Raji (cell line): ENCODE data around the gene ZNF813.

ENCODE experiments used
- POLR2A ChIP-seq: IDR thresholded peaks from 2 replicates; pipeline ENCODE4 v1.6.1; 2011; ENCODE audit warnings: low read depth, low read length, control low read depth; ENCODE audit not compliant: insufficient read depth

Gene ZNF813

DNA sequence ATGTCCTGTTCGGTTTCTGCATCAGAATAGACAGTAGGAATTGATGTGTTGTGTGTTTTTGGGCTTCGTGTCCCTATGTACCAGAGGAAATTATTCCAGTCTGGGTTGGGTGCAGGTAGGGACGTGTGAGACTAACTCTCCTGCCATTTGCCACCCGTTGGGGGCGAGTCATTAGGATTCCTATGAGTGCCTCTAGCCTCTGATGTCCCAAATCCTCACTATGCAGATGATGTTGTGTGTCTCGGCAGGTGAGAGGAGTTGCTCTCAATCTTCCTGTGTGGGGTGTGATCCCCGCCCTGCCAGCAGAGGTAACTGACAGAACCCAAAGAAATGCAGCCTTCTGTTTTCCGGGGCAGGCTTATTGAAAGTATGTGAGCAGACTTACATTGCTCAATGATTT is 39.2 kb downstream of the ZNF813 start:
- TF ChIP-seq POLR2A = no peak

DNA sequence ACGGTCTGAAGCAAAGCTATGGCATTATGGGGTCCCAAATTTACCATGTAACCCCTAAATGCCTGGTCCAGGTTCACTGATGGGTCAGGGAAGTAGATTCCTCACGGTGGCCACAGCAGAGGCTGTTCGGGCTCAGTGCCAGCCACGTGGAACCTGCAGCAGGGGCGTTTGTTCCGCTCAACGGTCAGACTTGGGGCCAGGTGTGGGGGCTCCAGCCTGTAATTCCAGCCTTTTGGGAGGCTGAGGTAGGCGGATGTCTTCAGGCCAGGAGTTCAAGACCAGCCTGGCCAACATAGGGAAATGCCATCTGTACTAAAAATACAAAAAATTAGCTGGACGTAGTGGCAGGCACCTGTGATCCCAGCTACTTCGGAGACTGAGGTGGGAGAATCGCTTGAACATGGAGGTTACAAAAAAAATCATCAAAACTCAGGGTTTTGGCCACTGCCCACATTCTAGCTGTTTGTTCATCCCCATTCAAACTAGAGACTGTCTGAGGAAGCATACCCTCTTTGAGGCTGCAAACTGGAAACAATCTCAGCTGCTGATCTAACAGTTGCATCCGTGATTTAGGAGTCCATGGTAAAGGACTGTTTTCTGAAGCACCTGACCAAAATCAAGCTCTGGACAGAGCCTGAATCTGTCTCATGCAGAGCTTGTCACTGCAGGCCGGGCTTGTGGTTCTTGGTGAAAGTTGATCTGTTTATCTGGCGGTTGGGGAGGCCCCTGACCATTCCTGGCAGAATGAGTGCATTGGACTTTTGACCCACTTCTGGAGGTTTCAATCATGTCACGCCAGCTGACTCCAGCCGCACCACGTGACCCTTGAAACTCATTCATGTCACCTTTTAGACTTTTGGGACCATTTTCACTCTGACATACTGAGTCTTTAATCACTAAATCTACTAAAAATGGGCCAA is 40.2 kb downstream of the ZNF813 start:
- no peak for TF ChIP-seq POLR2A

DNA sequence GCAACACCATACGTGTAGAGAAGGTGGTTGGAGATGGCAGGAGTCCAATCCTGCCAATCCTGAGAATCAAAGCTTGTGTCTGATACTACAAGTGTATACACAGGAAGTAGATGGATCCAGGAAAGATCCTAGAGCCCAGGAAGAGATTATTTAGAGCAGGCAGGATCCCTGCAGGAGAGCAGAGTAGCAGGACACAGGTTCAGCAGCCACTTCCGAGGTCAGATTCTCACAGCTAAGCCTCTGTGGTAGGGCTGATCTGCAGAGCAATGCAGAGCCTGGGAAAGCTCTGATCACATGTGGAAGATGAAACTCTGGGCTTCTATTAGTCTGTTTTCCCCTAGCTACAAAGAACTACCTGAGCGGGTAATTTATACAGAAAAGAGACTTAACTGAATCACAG is 41.9 kb downstream of the ZNF813 start:
- no peak for TF ChIP-seq POLR2A

DNA sequence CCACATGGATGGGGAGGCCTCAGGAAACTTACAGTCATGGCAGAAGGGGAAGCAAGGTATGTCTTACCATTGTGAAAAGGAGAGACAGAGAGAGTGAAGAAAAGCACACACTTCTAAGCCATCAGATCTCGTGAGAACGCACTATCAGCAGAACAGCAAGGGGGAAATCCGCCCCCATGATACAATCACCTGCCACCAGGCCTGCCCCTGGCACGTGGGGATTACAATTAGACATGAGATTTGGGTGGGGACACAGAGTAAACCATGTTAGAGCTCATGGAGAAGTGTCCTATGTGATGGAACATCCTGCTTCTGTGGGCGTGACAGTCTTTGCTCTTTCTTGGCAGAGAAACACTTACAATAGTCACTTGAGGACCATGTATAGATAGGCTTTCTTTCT is 42.3 kb downstream of the ZNF813 start:
- no peak for TF ChIP-seq POLR2A

DNA sequence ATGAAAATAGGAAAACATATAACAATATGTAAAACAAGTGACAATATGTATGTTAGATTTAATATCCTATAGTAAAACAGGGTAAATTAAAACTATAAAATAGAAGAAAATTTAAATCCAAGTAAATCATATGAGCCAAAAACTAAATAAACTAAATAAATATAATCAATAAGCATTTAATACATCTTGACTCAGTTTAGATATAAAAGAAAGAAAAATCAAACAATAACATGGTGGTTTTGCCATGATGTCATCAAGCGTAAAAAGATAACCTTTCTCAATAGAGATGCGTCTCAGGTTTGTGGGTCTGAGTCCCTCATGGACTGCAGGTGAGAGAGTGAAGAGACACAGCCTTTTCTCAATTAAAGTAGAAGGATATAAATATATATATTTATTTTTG is 43.8 kb downstream of the ZNF813 start:
- no peak for TF ChIP-seq POLR2A

DNA sequence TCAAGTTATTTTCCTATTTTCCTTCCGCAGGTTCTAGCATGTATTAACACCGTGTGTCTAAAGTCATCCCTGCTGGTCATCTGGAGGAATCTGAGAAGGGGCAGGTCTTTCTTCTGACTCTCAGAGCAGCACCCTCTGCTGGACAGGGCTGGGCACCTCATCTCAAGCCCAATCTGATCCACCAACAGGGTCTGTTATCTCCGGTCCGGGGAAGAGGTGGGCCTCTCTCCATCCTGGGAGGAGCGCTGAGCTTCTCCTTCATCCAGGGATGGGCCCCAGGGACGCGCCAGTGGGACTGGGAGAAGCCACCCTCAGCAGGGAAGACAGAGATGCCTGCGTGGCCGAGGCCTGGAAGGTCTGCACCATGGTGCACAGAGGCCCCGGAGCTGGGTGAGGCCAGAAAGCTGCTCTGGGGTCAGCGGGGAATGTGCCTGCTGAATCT is 44.4 kb downstream of the ZNF813 start:
- no peak for TF ChIP-seq POLR2A

DNA sequence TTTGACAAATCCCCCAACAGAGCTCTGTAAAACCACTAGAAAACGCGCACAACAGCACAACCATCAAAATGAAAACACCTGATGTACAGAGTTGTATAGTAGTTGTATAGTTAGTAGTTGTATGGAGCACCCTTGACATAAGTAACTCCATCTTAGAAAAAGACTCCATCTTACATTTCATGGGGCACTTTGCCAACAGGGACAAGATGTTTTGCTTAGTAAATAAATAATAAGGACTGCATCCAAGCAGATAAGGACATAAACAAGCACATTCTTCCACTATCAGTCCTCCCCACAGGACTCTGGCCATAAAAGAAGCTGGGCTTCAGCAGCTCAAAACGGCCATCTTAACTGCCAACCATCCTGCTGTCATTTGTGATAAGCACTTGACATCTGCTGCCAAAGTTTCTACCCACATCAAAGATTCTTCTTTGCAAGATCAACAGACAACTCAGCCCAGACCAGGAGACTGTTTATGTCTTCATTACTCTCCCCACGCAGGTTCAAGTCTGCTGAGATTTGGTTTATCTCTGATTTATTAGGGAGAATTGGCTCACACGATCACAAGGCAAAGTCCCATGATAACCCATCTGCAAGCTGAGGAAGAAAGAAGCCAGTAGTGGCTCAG is 49.7 kb downstream of the ZNF813 start:
- no peak for TF ChIP-seq POLR2A

DNA sequence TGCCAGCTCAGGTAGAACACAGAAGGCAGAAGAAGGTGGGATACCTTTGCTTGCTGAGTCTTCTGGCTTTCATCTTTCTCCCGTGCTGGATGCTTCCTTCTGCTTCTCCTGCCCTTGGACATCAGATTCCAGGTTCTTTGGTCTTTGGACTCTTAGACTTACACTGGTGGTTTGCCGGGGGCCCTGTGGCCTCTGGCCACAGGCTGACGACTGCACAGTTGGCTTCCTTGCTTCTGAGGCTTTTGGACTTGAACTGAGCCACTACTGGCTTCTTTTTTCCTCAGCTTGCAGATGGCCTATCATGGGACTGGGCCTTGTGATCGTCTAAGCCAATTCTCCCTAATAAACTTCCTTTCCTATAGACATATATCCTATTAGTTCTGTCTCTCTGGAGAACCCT is 50.6 kb downstream of the ZNF813 start:
- TF ChIP-seq POLR2A = no peak

DNA sequence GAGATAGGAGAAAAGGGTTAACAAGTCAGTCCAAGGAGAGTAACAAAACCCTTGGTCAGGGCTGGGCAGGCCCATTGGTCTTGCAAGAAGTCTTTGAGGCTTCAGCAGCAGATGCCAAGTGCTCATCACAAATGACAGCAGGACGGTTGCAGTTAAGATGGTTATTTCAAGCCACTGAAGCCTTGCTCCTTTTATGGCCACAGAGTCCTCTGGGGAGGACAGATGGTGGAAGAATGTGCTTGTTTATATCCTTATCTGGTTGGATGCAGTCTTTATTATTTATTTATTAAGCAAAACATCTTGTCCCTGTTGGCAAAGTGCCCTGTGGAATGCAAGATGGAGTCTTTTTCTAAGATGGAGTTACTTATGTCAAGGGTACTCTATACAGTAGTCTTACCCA is 51.2 kb downstream of the ZNF813 start:
- no peak for TF ChIP-seq POLR2A

DNA sequence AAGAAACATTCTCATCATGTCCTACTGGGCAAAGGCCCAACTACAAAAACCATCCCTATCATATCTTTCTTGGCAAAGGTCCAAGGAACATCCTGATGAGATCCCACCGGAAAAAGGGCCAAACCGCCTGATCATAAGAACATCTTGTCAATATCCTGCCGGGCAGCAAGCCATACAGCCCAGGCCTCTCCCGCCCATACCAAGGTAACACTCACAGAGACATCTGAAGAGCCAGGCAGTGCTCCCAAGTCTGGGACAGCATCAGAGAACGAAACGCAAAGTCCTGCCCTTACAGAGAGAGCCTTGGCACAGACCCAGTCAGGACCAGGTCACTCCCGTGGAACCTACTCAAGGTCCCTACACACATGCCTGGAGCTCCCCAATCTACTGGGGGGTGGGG is 51.9 kb downstream of the ZNF813 start:
- no peak for TF ChIP-seq POLR2A

DNA sequence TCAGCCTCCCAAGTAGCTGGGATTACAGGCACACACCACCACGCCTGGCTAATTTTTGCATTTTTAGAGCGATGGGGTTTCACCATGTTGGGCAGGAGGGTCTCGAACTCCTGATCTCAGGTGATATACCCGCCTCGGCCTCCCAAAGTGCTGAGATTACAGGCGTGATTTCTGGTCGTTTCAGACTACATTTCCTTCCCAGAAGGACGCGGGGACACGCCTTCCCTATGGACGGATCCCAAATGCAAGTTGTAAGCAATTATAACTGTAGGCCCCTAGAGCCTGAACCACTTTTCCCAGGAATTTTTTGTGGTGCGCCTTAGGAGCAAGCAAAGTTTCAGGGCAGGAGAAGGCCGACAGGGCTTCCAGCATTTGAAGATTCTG is 52.6 kb downstream of the ZNF813 start:
- no peak for TF ChIP-seq POLR2A

DNA sequence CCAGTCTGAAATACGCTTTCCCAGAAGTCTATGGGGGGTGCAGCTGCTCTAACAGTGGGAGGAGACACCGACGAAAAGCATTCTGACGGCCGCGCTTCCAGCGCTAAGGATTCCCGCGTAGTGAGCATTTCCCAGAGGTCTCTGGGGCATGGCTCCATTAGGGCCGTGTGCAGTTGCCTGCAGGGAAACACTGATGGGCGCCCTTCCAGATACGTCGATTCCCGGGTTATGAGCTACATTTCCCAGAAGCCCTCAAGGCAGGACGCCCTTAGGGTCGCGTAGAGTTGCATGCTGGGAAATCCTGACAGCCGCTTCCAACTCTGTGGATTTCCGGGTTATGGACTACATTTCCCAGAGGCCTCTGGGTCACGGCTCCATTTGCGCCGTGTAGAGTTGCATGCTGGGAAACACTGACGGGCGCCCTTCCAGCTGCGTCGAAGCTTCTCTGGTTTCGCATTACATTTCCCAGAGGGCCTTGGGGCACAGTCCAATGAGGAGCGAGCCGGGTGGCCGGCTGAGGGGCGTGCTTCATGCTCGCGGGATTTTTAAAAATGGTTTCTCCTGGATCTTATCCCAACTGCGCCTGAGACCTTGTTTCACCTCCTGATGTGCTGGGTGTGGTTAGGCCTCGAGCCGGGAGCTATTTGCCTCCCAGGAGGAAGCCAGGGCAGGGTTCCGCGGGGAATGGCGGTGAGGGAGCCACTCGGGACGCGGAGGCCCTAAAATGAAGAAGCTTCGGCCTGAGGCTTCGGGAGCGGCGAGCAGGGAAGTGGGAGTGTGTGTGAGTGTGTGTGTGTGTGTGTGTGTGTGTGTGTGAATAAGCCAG is 53.2 kb downstream of the ZNF813 start:
- no peak for TF ChIP-seq POLR2A

DNA sequence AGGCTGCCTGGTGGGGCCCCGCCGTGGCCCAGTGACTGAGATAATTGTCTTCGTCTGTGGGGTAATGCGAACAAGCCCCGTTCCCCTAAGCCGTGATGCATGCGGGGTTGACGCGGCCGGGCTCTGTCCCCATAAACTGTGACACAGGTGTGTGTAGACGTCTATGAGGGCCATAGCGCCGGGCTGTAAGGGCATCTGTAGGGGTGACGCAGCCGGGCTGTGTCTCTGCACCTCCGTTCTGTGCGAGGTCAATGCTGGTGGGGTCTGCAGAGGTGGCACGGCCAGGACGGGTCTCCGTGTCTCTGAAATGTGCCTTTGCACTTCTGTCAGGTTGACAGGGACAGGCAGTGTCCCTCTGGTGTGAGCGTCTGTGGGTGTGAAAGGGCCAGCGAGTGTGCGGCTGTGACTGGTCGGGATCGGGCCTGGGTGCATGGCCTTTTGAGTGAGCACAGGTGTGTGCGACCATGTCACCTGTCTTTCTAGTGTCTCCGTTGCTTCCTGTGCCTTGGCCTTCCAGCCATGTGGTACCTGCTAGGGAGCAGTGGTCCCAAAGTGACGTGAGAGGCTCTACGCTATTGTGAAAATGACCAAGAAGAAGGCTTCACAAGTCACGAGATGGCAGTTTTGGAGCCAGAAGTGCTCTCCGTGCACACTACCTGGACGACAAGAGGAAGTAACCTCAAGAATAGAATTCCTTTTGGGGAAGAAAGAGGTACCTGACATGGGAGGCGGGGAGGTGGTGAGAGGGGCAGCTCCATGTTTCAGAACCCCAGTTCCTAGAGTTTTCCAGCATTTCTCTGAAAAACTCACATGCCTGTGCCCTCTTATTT is 54.1 kb downstream of the ZNF813 start:
- TF ChIP-seq POLR2A = no peak

DNA sequence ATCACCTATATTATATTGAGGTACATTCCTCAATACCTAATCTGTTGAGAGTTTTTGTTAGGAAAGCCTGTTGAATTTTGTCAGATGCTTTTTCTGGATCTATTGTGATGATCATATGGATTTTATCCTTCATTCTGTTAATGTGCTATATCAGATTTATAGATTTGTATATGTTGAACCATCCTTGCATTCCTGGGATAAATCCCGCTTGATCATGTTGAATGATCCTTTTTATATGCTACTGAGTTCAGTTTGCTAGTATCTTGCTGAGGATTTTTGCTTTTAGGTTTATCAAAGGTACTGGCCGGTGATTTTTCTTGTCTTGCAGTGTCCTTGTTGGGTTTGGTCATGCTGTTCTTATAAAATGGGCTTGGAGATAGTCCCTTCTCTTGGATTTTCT is 58.4 kb downstream of the ZNF813 start:
- TF ChIP-seq POLR2A = no peak

DNA sequence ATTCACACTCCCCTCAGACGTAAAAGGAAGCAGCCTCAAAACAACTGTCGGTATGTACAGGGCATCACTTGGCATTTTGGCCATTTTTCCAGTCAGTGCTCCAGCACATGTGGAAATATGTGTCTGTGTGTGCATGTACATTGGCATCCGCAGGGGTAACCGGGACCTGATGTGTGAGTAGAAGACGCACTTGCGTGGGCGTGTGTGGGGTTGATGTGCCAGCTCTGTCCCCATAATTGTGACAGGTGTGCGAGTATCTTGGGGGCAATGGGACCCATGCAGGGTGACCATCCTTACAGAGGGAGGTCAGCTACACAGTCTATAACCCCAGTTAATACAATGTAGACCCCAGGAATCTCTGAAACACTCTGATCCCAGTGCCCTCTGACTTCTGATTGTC is 63.1 kb downstream of the ZNF813 start:
- no peak for TF ChIP-seq POLR2A

DNA sequence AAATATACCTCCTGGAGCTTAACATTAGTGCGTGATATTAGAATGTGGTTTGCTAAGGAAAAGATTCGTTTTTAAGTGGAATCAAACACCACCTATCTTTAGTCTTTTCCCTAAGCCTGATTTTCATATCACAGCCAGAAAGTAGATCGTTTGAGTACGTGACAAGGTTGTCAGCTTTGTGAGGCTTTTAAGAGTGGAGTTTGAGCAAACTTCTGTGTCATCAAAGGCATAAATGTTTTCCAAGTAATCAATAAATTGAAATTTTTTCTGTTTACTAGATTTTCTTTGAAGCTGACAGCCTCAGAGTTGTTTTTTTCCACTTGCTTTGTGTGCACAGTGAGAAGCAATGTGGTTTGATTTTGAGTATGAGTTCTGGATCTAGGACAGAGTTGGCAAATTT is 63.9 kb downstream of the ZNF813 start:
- no peak for TF ChIP-seq POLR2A

DNA sequence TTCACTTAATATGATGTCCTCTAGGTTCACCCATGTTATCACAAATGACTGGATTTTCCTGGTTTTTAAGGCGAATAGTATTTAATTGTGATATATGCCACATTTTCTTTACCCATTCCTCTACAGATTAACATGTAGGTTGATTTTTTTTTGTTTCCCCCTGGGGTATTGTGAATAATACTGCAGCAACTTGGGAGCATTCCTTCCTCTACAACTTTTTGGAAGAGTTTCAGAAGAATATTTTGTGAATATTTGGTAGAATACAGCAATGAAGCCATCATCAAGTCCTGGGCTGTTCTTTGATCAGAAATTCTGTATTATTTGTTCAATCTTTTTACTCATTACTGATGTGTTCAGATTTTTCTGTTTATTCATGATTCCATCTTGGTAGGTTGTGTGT is 64.8 kb downstream of the ZNF813 start:
- TF ChIP-seq POLR2A = no peak
